Uterus (tissue), 2 donors: ENCODE data around the gene TPI1.

Experiments used
- POLR2A ChIP-seq, 2 donors: fragments of 450-650 bp; IDR thresholded peaks; one replicate each; pipeline ENCODE4 v1.6.1; 2016; ENCODE audit warnings: antibody characterized with exemption in 2 of 2, mild to moderate bottlenecking in 1 of 2, moderate library complexity in 1 of 2
- TF ChIP-seq, protein P1 (sequence below), 4 experiments: fragments of 200-600 bp in 2 of 4; fragments of 450-650 bp in 2 of 4; sonication (generic) in 2 of 4; IDR thresholded peaks; one replicate each; pipeline ENCODE4 v1.5.1; 2016 to 2019; ENCODE audit warnings: antibody characterized with exemption in 4 of 4, mild to moderate bottlenecking in 2 of 4, moderate library complexity in 1 of 4

DNA sequence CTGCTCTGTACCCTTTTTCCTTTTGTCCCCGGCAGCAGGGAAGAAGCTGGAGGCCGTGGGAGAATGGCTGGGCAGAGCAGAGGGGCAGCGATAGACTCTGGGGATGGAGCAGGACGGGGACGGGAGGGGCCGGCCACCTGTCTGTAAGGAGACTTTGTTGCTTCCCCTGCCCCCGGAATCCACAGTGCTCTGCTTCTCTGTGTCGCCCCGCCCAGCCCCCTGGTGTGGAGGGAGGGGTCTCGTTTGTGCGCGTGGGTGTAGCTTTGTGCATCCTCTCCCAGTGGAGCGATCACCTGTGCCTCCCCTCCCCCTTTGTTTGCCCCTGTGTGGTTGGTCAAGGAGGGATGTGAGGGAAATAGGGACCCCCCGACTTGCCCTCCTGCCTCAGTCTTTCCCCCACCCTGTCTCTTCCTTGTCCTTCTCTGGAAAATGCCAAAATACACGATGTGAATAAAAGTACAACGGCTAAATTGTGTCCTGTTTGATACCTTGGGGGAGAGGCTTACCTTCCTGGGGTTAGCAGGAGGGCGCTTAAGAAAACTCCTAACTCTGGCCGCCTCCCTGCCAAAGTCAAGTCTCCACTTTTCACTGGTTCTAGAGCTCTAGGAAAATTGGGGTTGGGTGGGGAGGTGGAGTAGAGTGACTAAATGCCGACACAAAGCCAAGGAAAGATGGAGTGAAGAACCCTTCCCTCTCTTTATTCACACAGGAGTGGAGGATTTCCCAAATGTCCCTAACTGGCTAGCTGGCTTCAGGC lies 990 bp upstream of the TPI1 start:
- TF ChIP-seq, protein P1, sequence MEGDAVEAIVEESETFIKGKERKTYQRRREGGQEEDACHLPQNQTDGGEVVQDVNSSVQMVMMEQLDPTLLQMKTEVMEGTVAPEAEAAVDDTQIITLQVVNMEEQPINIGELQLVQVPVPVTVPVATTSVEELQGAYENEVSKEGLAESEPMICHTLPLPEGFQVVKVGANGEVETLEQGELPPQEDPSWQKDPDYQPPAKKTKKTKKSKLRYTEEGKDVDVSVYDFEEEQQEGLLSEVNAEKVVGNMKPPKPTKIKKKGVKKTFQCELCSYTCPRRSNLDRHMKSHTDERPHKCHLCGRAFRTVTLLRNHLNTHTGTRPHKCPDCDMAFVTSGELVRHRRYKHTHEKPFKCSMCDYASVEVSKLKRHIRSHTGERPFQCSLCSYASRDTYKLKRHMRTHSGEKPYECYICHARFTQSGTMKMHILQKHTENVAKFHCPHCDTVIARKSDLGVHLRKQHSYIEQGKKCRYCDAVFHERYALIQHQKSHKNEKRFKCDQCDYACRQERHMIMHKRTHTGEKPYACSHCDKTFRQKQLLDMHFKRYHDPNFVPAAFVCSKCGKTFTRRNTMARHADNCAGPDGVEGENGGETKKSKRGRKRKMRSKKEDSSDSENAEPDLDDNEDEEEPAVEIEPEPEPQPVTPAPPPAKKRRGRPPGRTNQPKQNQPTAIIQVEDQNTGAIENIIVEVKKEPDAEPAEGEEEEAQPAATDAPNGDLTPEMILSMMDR (IDR thresholded peaks at IDR 0.05), result no peak
- TF ChIP-seq POLR2A (IDR thresholded peaks at IDR 0.05), result no peak
